Epidermal melanocyte (primary cell): ENCODE data around the gene MINDY3.
A peak's percentile ranks its signal among the peaks of the same experiment; 100 is the strongest.
"Not testable (repeated sequence)": the region's sequence is repeated elsewhere in the genome, so short reads cannot be mapped to it uniquely, and the experiment has no call there.

ENCODE experiments used
- DNase-seq: peaks from one replicate; pipeline ENCODE4 v3.0.0; 2011; ENCODE audit warnings: low spot score; ENCODE audit not compliant: insufficient read length

The MINDY3 gene

GRCh38 chr10:15781381-15781960 is 78.8 kb downstream of the MINDY3 start:
- DNase-seq = no peak

DNA sequence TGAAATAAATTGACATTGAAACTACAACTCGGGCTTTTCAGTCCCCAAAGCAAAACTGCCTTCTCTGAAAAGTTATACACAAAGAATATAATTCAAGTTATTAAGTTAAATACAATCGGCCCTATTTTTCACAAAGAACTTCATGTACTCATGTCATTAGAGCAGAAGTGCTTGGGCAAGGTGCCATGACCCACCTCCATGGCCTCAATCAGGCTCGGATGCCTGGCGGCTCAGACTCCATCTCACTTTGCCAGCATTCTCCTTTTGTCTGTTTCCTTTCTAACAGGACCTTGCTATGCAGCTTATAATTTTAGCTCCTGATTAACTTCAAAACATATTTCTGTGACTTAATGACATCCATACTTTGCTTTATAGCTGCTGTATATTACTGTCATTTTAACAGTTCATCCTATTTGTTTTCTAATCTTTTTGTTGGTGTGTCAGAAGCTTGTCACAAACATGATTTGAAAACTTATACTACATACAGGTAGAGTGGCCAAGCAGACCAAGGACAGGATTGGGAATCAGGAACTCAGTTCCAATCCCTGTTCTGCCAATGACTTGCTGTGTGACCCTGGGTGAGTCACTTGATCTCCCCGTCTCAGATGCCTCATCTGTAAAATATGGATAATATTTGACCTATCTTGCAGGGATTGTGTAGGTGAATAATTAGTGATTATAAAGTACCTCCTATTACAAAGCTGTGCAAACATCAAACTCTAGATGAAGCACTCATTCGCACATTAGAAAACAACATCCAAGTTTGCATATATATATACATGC is 79.8 kb downstream of the MINDY3 start:
- DNase-seq = no peak

- no peak for DNase-seq
Measured at GRCh38 chr10:15775513-15775912, 84.8 kb downstream of the MINDY3 start.

DNA sequence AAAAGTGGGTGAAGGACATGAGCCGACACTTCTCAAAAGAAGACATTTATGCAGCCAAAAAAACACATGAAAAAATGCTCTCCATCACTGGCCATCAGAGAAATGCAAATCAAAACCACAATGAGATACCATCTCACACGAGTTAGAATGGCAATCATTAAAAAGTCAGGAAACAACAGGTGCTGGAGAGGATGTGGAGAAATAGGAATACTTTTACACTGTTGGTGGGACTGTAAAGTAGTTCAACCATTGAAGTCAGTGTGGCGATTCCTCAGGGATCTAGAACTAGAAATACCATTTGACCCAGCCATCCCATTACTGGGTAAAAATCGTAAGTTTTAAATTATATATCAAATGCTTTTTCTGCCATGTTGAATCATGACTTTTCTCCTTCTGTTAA is 85.8 kb downstream of the MINDY3 start:
- DNase-seq = not testable (repeated sequence)

DNA sequence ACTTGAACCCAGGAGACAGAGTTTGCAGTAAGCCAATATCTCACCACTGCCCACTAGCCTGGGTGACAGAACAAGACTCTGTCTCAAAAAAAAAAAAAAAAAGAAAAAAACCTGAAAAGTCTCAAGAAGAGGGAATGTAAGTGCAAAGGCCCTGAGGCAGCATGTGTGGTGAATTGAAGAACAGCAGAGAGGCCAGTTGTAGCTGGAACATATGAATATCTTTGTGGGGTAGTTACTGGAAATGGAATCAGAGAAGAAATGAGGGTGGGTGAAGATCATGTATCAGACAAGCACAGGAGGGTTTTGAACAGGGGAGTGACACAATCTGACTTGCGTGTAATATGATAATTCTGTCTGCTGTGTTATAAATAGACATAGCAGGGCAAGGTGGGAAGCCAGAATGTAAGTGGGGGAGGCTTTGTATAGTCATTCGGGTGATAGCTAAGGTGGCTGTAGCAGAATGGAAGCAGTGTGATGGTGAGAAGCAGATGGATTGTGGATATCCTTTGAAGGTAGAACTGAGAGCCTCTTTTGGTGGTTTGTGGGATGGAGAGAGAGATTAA is 95.3 kb downstream of the MINDY3 start:
- DNase-seq = no peak

GRCh38 chr10:15763006-15763405 is 97.3 kb downstream of the MINDY3 start:
- DNase-seq = no peak

GRCh38 chr10:15762239-15762638 is 98.1 kb downstream of the MINDY3 start:
- not testable (repeated sequence) for DNase-seq

DNA sequence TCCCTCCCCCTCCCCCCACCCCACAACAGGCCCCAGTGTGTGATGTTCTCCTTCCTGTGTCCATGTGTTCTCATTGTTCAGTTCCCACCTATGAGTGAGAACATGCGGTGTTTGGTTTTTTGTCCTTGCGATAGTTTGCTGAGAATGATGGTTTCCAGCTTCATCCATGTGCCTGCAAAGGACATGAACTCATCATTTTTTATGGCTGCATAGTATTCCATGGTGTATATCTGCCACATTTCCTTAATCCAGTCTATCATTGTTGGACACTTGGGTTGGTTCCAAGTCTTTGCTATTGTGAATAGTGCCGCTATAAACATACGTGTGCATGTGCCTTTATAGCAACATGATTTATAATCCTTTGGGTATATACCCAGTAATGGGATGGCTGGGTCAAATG is 99.1 kb downstream of the MINDY3 start:
- not testable (repeated sequence) for DNase-seq

DNA sequence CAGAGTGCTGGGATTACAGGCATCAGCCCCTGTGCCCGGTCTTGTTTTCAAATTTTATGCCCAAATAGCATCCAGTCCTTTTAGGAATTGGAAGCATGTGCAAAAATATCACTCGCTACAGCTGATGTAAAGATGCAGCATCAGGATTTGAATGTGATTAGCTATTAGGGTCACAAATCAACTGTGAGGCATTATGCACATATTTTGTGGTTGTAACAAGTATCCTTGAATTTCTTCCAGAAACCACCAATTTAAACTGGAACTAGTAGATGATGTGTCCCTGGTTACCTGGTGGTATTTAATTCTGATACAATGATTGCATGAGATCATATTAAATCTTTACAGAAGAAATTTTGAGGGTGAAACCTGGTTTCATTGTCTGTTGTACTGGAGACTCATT is 99.6 kb downstream of the MINDY3 start:
- DNase-seq = no peak

DNA sequence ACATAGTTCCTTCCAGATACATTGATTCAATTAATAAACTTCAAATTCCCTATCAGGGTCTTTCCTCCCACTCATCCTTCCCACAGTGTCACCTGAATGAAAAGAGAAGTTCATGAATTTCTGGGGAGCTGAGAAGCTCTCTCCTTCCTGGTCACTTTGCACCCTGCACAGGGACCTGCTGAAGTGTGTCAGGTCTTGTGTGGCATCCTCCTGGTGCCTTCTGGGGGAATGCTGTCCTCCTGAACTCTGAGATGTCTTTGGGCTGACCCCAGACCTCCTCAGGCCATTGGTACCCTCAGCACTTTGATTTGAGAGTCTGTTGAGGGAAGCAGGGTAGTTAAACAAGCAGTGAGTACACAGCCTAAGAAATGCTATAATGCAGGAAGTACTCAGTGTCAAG is 101.0 kb downstream of the MINDY3 start:
- no peak for DNase-seq

DNA sequence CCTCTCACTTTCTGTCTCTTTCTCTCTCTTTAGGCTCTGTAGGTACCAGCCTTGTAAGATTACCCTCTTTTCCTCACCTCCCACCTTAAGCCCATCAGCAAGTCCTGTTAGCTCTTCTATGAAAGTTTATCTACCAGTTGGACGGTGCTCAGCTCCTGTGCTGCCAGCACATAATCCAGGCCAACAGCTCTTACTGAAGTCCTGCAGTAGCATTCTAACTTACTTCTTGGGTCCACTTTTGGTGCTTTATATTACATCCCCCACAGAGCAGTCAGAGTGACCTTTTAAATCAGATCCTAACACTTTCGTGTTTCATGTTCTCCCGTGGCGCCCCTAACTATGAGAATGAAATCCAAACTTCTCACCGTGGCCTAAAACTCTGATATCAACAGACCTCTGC is 101.7 kb downstream of the MINDY3 start:
- no peak for DNase-seq

DNA sequence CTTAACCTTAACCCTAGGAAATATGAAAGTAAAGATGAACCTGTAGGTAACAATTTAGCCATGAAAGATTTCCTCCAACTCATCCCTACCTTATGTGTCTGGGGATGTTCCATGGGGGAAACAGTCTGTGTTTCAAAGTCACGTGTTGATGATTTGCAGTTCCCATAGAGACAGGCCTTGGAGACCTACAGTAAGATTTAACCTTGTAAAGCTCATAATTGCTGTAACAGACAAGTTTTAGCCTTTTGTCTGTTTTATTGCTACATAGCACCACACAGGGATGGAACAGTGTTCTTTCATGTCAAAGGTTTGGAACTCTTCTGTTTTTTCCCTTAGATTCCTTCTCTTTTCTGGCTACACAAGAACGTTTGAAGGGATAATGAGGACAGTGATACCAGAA is 105.4 kb downstream of the MINDY3 start:
- no peak for DNase-seq

- no peak for DNase-seq
Measured at GRCh38 chr10:15751046-15751445, 109.3 kb downstream of the MINDY3 start.

DNA sequence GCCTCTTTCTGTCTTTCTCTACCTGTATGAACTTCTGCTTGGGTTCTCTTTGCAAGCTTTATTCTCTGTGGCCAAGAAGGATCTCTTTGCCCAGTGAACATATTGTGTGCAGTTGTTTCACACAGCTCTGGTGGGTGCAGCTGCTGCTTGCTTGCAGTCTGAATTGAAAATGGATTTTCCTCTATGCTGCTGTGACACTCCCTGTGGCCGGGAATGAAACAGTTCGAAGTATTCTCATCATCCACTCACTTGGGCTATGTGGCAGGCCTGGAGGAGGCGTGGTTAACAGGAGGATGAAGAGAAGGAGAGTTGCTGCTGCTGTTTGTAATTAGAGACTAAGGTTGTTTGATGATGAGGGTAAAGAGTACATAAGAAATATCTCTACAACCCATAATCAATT is 112.2 kb downstream of the MINDY3 start:
- DNase-seq = no peak

DNA sequence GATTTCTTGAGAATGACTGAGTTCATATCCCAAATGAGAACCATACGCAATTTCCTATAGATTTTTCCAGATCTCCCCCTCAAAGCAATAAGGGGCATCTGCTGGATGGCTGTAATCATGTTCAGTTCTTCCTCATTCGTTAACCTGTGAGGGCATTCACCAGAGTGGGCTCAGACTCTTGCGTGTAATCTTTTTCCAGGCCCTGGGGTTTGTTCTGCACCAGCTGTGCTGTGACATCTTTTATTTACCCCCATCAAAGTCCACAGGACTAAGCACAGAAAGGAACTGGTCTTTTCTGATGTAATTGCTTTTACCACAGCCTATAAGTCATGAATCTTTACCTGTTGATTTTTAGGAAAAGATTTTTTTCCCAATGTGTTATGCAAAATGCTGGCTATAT is 112.7 kb downstream of the MINDY3 start:
- DNase-seq = no peak

DNA sequence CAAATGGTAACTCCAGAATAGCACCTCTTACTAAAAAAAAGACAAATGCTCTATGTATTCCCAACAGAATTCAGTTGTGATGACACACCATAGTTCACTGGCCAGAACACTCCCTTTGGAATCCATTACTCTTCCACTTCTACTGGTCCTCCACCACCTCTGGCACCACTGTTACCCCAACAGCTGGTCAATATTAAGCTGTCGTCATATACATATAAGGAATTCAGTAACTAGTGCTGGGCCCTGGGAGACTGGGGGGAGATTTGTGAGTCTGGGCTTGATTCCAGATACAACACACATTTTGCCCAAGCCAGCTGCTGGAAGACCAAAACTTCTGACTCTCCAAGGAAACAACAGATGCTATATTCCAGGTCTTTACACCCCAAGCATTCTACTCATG is 114.6 kb downstream of the MINDY3 start:
- no peak for DNase-seq

DNA sequence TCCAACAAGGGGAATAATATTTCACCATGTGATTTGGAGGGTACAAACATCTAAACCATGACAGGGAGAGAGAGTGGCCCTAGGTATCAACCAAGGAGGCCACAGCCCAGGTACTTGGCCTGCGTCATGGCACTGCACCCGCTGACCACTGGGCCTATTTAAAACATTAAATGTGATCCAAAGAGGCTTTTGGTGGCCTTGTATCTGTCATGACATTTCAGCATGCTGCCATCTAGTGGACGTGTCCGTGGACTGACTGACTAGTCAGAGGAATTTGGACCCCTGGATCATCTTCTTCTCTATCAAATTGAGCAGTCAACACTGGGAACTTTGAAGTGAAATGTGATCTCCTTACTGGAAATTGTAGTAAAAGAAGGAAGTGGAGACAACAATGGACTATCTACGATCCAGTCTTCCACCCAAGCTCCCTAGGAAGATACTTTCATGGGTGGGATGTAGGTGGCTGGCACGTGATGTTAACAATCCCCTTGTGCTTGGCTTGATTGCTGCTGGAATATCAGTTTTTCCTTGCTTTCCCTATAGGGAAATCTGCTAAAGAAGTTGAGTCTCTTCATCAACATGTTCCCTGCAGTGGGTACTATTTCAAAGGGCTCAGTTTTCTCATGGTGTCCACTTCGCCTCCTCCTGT is 116.0 kb downstream of the MINDY3 start:
- peak; percentile 38 for DNase-seq

DNA sequence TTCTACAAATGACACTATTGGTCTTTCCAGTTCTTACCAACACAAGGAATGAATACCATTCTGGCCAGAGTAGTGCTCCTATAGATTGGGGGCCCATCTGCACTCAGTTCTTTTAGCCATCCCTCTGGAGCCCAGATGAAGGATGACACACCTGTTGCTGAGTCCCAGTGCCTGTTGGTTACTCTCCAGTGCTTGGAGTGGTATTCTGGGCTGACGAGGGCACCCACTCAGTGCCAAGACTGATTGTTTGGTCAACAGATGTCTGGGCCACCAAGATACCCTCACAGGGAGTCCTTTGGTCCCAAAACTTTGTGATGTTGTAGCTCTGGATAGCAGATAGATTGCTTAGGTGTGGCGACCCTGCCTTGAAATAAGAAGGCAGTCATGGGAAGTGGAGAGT is 116.9 kb downstream of the MINDY3 start:
- DNase-seq = no peak

DNA sequence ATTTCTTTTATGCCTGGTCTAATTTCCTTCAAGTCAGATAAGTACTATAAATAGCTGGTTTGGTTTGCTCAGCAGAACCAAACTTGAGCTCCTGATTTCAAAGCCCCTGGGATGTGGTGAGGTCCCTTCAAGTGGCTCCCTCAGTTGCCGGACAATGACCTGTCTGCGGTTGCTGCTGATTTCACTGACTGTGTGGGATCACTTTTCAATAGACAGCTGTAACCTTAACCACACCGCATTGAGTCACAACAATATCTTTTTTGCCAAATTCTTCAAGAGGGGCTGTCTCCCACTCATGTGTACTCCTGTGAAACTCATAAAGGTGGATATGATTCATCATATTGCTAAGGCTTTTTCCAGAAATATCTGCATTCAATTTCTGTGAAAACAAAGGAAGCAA is 117.5 kb downstream of the MINDY3 start:
- DNase-seq = no peak

- no peak for DNase-seq
Measured at GRCh38 chr10:15742102-15742501, 118.2 kb downstream of the MINDY3 start.

DNA sequence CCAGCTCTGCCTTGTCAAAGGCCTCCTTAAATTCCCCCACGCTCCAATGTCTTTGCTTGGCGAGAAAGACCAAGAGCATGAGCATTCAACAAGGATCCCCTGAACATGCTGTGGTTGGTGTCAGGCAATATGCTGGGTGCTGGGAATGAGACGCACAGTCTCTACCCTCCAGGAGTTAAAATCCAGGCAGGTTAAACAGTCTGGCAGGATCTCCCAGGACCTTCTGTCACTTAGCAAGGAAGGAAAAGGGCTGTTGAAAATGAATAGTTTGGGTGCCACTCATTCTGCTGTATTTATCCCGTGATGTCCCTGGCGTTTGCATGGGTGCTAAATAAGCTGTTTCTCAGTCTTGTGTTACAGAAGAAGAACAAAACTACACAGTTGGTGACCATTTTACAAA is 118.7 kb downstream of the MINDY3 start:
- DNase-seq = no peak

DNA sequence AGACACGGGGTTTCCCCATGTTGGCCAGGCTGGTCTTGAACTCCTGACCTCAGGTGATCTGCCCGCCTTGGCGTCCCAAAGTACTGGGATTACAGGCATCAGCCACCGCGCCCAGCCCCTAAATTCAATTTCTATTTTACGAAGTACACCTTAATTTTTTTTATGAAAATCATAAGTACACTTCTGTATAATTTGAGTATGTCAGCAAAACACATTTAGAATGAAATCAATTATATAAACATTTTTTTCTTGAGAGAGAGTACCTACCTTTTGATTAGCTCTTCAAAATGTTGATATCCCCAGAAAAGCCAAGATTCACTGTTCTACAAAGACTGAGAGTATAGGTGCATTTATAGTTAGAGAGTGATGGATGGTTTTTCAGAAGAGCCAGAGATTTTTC is 120.0 kb downstream of the MINDY3 start:
- no peak for DNase-seq
